K562 (cell line): ENCODE measurements around the gene SOX6. TPM values are rescaled to one million over a fixed set of nuclear protein-coding genes. Genes with fewer than 3 reads are reported as not detected.

Source experiments
- ATAC-seq: fragments of 200-7000 bp; cut with Tn5 transposase; 3 replicates; pipeline ENCODE4 v1.9.1; 2020; ENCODE audit warnings: moderate library complexity
- BruUV-seq: library from RNA; stranded (reverse); fragments of 400-500 nt; replicated peaks from 2 replicates; lab custom pipeline; 2021; lab: Mats Ljungman, UMichigan
- CTCF ChIA-PET: fragments of 300-600 bp; formaldehyde crosslinking; extraction: SDS; loops from one replicate; lab custom pipeline; 2021; ENCODE audit warnings: low intra/inter-chr PET ratio; lab: Yijun Ruan, JAX
- POLR2A ChIA-PET: fragments of 300-600, 350-650 bp; sonication (Branson Sonifier 250); formaldehyde crosslinking; extraction: SDS; loops from one replicate; lab custom pipeline; 2021; ENCODE audit warnings: antibody characterized with exemption, inconsistent platforms; lab: Yijun Ruan, JAX
- DNase-seq, 4 experiments: peaks; one replicate each; pipeline versions ENCODE4 v3.0.0 to v3.0.0-alpha.2; 2011 to 2018; ENCODE audit warnings: low spot score in 3 of 4, mixed read lengths in 3 of 4; ENCODE audit errors: extremely low read depth in 1 of 4
- FAIRE-seq: peaks from 2 replicates; lab custom pipeline; 2011; peaks lifted over from hg19 to GRCh38; lab: Jason Lieb, UNC
- H2AFZ ChIP-seq: 2 replicates; pipeline ENCODE4 v1.6.0; 2011; ENCODE audit warnings: low read depth, low read length, control low read depth, inconsistent platforms
- H3K27ac ChIP-seq: fragments of 200-600 bp; 3 replicates; pipeline ENCODE4 v1.8.0; 2011; ENCODE audit warnings: low read depth, mild to moderate bottlenecking, control low read depth, inconsistent platforms, low read length, moderate library complexity, mixed read lengths; ENCODE audit errors: extremely low read depth
- H3K27me3 ChIP-seq, 2 experiments: fragments of 300-600 bp in 1 of 2; 2 replicates in 1 of 2; 3 replicates in 1 of 2; pipeline versions ENCODE4 v1.6.0 to v1.8.0; 2011; ENCODE audit warnings: inconsistent platforms in 2 of 2, low read length in 2 of 2, mild to moderate bottlenecking in 1 of 2, mixed read lengths in 1 of 2, moderate library complexity in 1 of 2; ENCODE audit not compliant: control insufficient read depth in 2 of 2, insufficient read depth in 2 of 2
- H3K36me3 ChIP-seq: fragments of 300-600 bp; 3 replicates; pipeline ENCODE4 v1.8.0; 2011; ENCODE audit warnings: mild to moderate bottlenecking, low read length, inconsistent platforms; ENCODE audit not compliant: control insufficient read depth, insufficient read depth
- H3K4me1 ChIP-seq, 2 experiments: fragments of 200-600 bp in 1 of 2; replicated peaks in 1 of 2; 2 replicates in 1 of 2; 3 replicates in 1 of 2; pipeline versions ENCODE4 v1.5.1 to v1.8.0; 2011; ENCODE audit warnings: inconsistent platforms in 2 of 2, low read length in 2 of 2, mild to moderate bottlenecking in 1 of 2, mixed read lengths in 1 of 2, moderate library complexity in 1 of 2; ENCODE audit not compliant: control insufficient read depth in 2 of 2, insufficient read depth in 2 of 2
- H3K4me2 ChIP-seq: 2 replicates; pipeline ENCODE4 v1.6.1; 2011; ENCODE audit warnings: low read length, control low read depth, inconsistent platforms, mixed read lengths; ENCODE audit not compliant: insufficient read depth
- H3K4me3 ChIP-seq: fragments of 200-600 bp; sonication (generic), shearing (Covaris generic); 2 replicates; pipeline ENCODE4 v1.5.1; 2016; ENCODE audit warnings: control low read depth, inconsistent platforms
- H3K79me2 ChIP-seq: fragments of 200-600 bp; 3 replicates; pipeline ENCODE4 v1.8.0; 2011; ENCODE audit warnings: low read length, inconsistent platforms; ENCODE audit not compliant: control insufficient read depth, insufficient read depth
- H3K9ac ChIP-seq, 2 experiments: 2 replicates each; pipeline versions ENCODE4 v1.6.0 to v1.6.1; 2011; ENCODE audit warnings: low read depth in 2 of 2, low read length in 2 of 2, control low read depth in 1 of 2, inconsistent platforms in 1 of 2, mild to moderate bottlenecking in 1 of 2, mixed read lengths in 1 of 2; ENCODE audit not compliant: insufficient read depth in 1 of 2
- H3K9me1 ChIP-seq: one replicate; pipeline ENCODE4 v1.6.0; 2011; ENCODE audit warnings: inconsistent platforms, mild to moderate bottlenecking, low read length, moderate library complexity; ENCODE audit not compliant: control insufficient read depth, insufficient read depth
- H3K9me3 ChIP-seq: replicated peaks from 2 replicates; pipeline ENCODE4 v1.5.1; 2011; ENCODE audit warnings: low read depth, low read length, inconsistent platforms; ENCODE audit not compliant: control insufficient read depth, insufficient read depth
- H4K20me1 ChIP-seq: replicated peaks from 2 replicates; pipeline ENCODE4 v1.6.1; 2011; ENCODE audit warnings: low read length, inconsistent platforms, mixed read lengths; ENCODE audit not compliant: control insufficient read depth, insufficient read depth
- BHLHE40 ChIP-seq: IDR thresholded peaks from 2 replicates; pipeline ENCODE4 v1.6.1; 2011; ENCODE audit warnings: low read length, improper control_type of control experiment
- FOXA3 ChIP-seq, 2 experiments: fragments of 450-650 bp in 1 of 2; sonication (generic) in 1 of 2; formaldehyde crosslinking; IDR thresholded peaks in 1 of 2; conservative IDR thresholded peaks in 1 of 2; 2 replicates each; pipeline versions ENCODE4 v1.4.0 to v1.8.0; 2020 to 2022; ENCODE audit warnings: mild to moderate bottlenecking in 2 of 2, missing genetic modification reagents in 1 of 2
- GABPB1 ChIP-seq: sonication (generic); formaldehyde crosslinking; IDR thresholded peaks from 2 replicates; pipeline ENCODE4 v1.8.0; 2022; ENCODE audit warnings: mild to moderate bottlenecking, missing genetic modification reagents
- GTF2F1 ChIP-seq: IDR thresholded peaks from 2 replicates; pipeline ENCODE4 v1.6.1; 2011; ENCODE audit warnings: low read depth, low read length, improper control_type of control experiment
- HLTF ChIP-seq: fragments of 450-650 bp; IDR thresholded peaks from 2 replicates; pipeline ENCODE4 v1.6.1; 2016
- HNRNPUL1 ChIP-seq: fragments of 200-400 bp; formaldehyde crosslinking; IDR thresholded peaks from 2 replicates; pipeline ENCODE4 v1.6.1; 2017; ENCODE audit warnings: low read length
- KAT8 ChIP-seq: fragments of 450-650 bp; IDR thresholded peaks from 2 replicates; pipeline ENCODE4 v1.6.1; 2016; ENCODE audit warnings: low read depth, mild to moderate bottlenecking
- KDM5B ChIP-seq: fragments of 200-600 bp; sonication (generic); IDR thresholded peaks from 2 replicates; pipeline ENCODE4 v1.6.1; 2012; ENCODE audit warnings: low read depth, mild to moderate bottlenecking, moderate library complexity, low read length, control low read depth, inconsistent platforms; ENCODE audit not compliant: insufficient replicate concordance
- LEF1 ChIP-seq: fragments of 450-650 bp; IDR thresholded peaks from 2 replicates; pipeline ENCODE4 v1.6.1; 2016; ENCODE audit warnings: mild to moderate bottlenecking
- PCBP1 ChIP-seq: fragments of 200-400 bp; formaldehyde crosslinking; IDR thresholded peaks from 2 replicates; pipeline ENCODE4 v1.6.1; 2018; ENCODE audit warnings: mild to moderate bottlenecking, low read depth, low read length; ENCODE audit not compliant: poor library complexity, severe bottlenecking
- PTRF ChIP-seq: fragments of 450-650 bp; IDR thresholded peaks from 2 replicates; pipeline ENCODE4 v1.6.1; 2016; ENCODE audit warnings: mild to moderate bottlenecking, missing genetic modification characterization, missing compliant biosample characterization
- WGBS: fragments of 100-300 bp; shearing (Covaris generic); methylation state at CpG from one replicate; pipeline ENCODE4 v1.1.6; 2016; ENCODE audit warnings: low coverage, mixed read lengths; ENCODE audit not compliant: insufficient coverage; ENCODE audit errors: missing lambda C conversion rate; 5-methylcytosine and 5-hydroxymethylcytosine counted together
- in situ Hi-C: fragments of 300-500 bp; cut with MboI; formaldehyde crosslinking; loops from 4 replicates; pipeline ENCODE4 v1.15.0; 2018; ENCODE audit warnings: inconsistent platforms, mixed read lengths
- intact Hi-C: fragments of 100-400 bp; cut with micrococcal nuclease; formaldehyde crosslinking; loops from 2 replicates; pipeline ENCODE4 v1.14.2; 2022
- polyA plus RNA-seq, 8 experiments: library from polyadenylated mRNA; depleted of rRNA in 4 of 8; stranded (reverse) in 5 of 8; unstranded in 3 of 8; fragments of >200 nt; fragmentation: Nextera tagmentation in 2 of 8; fragmentation: Illumina TruSeq in 1 of 8; extraction: Ambion mirVana in 2 of 8; extraction: Trizol in 1 of 8; gene quantifications; 2 replicates each; pipeline versions ENCODE4 v1.2.1 to v1.2.3, GENCODE V29; 2011 to 2014; ENCODE audit warnings: inconsistent platforms in 1 of 8, missing spikeins in 1 of 8
- total RNA-seq, 7 experiments: library from RNA; depleted of rRNA in 6 of 7; stranded (reverse); fragments of >200 nt in 6 of 7; fragmentation: Illumina TruSeq in 2 of 7; extraction: Trizol in 2 of 7; gene quantifications; 2 replicates each; pipeline versions ENCODE4 v1.2.1 to v1.2.3, GENCODE V29; 2011 to 2021; ENCODE audit warnings: low replicate concordance in 1 of 7
- TF ChIP-seq, protein P1 (sequence below): sonication (generic); formaldehyde crosslinking; IDR thresholded peaks from 2 replicates; pipeline ENCODE4 v1.8.0; 2022; ENCODE audit warnings: missing genetic modification reagents, mild to moderate bottlenecking, borderline replicate concordance

The SOX6 gene
- total and polyA plus RNA-seq, 9 of the 15 experiments (the other 6 are each of a cell fraction or from before 2014, with no cell fraction given): 0.89 to 8.7 (median 5.7) TPM

- Histone ChIP-seq H3K27me3 (no peaks in the 10 kb centered on the region), H3K4me1 (no peaks in the 10 kb centered on the region), H3K27ac (no peak overlapping the region), H3K4me2 (no peak overlapping the region), H2AFZ (no peak overlapping the region), H3K9me1 (no peaks in the 10 kb centered on the region), H4K20me1 (no peaks in the 10 kb centered on the region), H3K4me3 (no peak overlapping the region), H3K36me3 (no peaks in the 10 kb centered on the region), H3K9ac (no peak overlapping the region), H3K9me3 (no peaks in the 10 kb centered on the region), H3K79me2 (no peaks in the 10 kb centered on the region)
- POLR2A ChIA-PET: no interaction called here
- DNase-seq (no peak), ATAC-seq (no peak), FAIRE-seq (no peak)
- intact Hi-C loops: no loop called here
- in situ Hi-C loops: no loop called here
- 59% methylated on average over 1 of the region's 1 CpG for WGBS
- no peak for TF ChIP-seq KDM5B
- TF ChIP-seq LEF1: no peak
- CTCF ChIA-PET: no interaction called here
- no TSS peak for BruUV-seq
Measured at GRCh38 chr11:16149476-16149875, 206.9 kb downstream of the SOX6 start.

GRCh38 chr11:16148301-16148931, 207.9 kb downstream of the SOX6 start:
- H3K4me3 ChIP-seq: no peak overlapping the region
- ATAC-seq (no peak), FAIRE-seq (no peak), DNase-seq (no peak)
- no peaks in the 10 kb centered on the region for H3K4me1 ChIP-seq
- intact Hi-C loops (no loop called here), in situ Hi-C loops (no loop called here)
- H3K79me2 ChIP-seq: no peaks in the 10 kb centered on the region
- H3K9me3 ChIP-seq: no peaks in the 10 kb centered on the region
- H3K36me3 ChIP-seq: no peaks in the 10 kb centered on the region
- BruUV-seq: no TSS peak
- POLR2A ChIA-PET: no interaction called here
- H3K4me2 ChIP-seq: no peak overlapping the region
- 56% methylated on average over 8 of the region's 8 CpGs for WGBS
- no peak overlapping the region for H3K9ac ChIP-seq
- H2AFZ ChIP-seq: no peak overlapping the region
- CTCF ChIA-PET: no interaction called here
- no peaks in the 10 kb centered on the region for H4K20me1 ChIP-seq
- H3K27me3 ChIP-seq: no peaks in the 10 kb centered on the region
- no peak overlapping the region for H3K27ac ChIP-seq
- H3K9me1 ChIP-seq: no peaks in the 10 kb centered on the region
- TF ChIP-seq HLTF (no peak), FOXA3 (CRISPR knock-in tag; conservative IDR thresholded peaks at IDR 0.05 in 1 of 2, IDR thresholded peaks at IDR 0.05 in 1 of 2) (no peak), GABPB1 (no peak), HNRNPUL1 (no peak), GTF2F1 (no peak), KAT8 (no peak), BHLHE40 (no peak), PTRF (tag) (no peak), PCBP1 (no peak)
- TF ChIP-seq, protein P1, sequence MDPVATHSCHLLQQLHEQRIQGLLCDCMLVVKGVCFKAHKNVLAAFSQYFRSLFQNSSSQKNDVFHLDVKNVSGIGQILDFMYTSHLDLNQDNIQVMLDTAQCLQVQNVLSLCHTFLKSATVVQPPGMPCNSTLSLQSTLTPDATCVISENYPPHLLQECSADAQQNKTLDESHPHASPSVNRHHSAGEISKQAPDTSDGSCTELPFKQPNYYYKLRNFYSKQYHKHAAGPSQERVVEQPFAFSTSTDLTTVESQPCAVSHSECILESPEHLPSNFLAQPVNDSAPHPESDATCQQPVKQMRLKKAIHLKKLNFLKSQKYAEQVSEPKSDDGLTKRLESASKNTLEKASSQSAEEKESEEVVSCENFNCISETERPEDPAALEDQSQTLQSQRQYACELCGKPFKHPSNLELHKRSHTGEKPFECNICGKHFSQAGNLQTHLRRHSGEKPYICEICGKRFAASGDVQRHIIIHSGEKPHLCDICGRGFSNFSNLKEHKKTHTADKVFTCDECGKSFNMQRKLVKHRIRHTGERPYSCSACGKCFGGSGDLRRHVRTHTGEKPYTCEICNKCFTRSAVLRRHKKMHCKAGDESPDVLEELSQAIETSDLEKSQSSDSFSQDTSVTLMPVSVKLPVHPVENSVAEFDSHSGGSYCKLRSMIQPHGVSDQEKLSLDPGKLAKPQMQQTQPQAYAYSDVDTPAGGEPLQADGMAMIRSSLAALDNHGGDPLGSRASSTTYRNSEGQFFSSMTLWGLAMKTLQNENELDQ (CRISPR knock-in tag): no peak
